ENCODE measurements around the gene BABAM2.

Gene BABAM2

DNA sequence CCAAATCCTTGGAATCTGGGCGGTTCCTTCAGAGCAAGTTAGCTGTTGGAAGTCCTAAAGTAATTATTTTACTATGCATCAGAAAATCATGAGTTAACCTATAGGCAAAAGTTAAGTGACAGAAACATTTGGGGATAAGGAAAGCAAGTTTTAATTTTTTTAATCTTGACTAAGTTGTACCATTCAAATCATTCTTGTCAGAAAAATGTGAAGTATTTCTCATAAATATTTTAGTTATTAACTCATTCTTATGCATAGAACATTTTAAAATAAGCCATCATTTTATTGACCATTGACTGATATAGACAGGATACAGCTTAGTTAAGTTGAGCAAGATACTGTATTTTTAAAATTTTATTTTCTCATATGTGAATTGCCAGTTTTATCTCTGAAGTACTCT lies 403.9 kb downstream of the BABAM2 start:
- DNase-seq = no peak

DNA sequence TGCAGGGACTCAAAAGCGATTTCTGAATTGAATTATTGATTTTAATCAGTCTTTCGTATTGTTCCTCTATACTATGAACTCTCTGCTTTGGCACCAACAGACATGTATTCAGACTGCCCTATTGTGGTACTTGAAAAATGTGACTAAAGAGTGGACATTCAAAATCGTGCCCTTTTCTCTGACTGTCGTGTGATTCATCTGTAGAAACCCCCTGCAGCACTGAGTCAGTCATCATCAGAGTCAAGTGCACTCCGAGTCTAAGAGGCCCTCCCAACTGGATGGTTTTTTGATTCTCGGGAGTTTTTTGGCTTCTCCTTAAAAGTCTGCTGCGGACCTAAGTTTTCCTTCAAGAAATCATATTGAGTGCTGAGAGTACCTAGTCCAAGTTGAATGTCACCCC lies 405.7 kb downstream of the BABAM2 start:
- no peak for DNase-seq

DNA sequence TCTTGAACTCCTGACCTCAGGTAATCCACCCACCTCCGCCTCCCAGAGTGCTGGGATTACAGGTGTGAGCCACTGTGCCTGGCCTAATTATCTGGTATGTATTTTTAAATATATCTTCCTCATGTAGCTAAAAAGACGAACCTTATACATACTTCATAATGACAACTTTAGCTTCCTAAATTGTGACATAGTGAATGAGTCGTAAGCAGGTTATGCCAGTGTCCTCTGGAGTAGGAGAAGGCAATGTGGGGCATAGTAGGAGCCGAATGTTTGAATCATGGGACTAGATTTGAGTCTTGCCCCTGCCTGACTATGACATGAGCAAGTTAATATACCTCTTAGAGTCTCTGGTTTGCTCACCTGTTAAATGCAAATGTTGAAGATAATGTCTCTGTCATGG lies 406.4 kb downstream of the BABAM2 start:
- DNase-seq = no peak

DNA sequence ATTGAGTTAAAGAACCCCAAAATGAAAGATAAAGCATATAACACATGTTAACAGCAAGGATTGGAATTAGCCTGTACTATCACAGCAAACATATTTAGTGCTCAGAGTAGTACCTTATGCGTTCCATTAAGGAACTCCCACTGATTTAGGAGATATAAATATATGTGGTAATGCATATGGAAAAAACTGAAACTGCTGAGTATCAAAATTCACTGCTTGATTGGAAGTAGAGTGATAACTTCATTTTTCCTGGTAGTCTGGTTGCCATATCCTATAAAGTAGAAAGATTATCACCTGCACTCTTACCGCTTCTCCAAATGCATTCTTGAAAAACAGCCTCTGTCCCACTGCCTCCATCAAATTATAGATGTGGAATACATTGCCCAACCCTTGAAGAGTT lies 407.0 kb downstream of the BABAM2 start:
- DNase-seq = no peak

DNA sequence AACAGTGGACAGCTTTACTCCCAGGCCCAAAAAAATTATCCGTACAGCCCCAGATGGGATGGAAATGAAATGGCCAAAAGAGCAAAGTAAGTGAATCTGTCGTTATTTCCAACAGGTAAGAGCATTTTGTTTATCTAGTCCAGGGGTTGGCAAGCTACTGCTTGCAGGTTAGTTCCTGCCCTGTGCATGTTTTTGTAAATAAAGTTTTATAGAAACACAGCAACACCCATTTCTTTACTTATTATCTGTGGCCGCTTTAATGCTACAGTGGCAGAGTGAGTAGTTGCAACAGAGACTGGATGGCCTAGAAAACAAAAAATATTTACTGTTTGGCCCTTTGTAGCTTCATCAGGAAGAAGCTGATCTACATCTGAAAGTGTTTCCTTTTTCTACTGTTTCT lies 407.9 kb downstream of the BABAM2 start:
- no peak for DNase-seq

DNA sequence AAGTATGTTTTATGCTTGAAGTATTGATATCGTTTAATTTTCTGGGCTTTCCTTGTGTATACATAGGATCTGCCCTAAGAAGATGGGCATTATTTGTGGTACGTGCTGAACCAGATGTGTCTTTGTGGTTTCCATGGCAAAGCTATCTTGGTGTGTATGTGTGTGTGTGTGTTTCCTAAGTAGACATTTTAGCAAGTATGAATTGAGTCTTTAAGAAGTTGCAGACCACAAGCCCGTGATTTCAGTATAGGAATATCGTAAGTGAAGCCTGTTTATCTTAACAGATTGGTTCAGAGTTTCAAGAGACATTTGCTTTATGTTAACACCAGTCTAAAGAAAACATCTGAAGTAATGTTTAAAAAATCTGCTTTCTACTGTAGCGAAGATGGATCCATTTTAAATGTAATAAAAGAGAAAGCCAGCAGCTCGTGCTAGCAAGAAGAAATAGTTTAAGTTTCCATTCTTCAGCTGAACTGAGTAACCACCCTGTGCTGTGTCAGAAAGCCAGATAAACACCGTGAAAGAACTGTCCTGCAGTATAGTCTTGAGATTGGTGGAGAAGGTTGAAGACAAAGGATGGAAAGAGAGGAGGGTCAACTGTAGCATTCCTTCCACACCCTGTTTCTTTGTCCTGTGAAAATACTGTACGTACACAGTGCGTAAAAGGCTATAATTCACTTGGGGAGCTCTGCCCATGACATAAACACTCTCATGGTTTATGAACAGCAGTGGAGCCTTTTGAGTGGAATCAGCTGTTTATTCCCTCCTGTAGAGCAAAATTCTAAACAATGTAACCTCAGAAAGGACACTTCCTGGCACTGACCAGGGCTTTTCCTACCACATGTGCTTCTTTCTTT lies 410.2 kb downstream of the BABAM2 start:
- no peak for DNase-seq

DNA sequence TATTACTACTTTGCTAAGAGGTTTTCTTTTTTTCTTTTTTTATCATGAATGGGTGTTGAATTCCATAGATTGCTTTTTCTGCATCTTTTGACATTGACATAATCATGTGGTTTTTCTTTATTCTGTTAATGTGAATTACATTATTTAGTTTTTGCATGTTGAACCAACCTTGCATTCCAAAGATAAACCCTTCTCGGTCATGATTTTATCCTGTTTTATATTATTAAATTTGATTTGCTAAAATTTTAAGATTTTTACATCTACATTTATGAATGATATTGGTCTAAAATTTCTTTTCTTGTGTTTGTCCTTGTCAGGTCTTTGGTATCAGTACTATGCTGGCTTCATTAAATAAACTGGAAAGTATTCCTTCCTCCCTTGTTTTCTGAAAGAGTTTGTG lies 414.7 kb downstream of the BABAM2 start:
- DNase-seq = no peak

DNA sequence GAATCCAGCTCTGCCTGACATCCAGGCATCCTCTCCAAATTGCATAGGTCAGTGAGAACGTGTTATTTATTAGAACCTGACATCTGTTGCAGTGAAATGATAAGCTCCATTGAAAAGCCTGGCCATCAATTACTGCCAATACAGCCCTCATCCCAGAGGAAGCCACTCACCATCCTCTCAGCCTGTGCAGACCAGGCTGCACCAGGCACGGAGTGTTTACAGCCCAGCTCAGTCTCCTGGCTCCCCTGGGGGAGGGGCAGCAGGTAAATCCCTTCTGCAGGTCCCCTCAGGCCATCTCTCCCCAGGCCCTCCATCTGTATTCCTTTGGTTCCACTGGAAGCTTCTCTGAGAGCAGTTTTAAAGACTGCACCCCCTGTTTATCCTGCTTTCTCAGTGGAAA lies 419.6 kb downstream of the BABAM2 start:
- no peak for DNase-seq

DNA sequence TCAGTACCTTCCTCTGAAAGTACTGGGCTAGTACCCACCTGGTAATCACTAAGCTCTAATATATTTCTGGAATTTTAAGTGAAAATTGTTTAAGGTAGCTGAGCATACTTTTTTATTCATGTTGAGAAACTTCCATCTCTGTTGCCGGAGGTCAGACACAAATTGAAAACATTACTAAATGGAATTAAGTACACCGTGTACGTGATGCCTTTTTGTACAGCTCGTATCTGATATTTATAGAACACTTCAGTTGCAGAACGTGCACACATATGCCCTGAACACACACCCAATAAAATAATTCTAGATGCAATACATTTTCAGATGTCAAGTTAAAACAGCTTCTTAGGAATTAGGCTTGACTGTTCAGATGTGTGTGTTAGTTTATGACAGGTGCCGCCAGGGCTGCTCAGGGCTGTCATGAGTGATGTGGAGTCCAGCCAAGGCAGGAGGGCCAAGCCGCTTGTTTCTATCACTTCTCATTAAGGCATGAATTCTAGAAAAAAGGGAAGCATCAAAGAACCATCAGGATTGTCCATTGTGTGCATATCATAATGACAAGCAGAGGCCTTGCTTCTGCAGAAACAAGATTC lies 421.2 kb downstream of the BABAM2 start:
- DNase-seq = no peak

DNA sequence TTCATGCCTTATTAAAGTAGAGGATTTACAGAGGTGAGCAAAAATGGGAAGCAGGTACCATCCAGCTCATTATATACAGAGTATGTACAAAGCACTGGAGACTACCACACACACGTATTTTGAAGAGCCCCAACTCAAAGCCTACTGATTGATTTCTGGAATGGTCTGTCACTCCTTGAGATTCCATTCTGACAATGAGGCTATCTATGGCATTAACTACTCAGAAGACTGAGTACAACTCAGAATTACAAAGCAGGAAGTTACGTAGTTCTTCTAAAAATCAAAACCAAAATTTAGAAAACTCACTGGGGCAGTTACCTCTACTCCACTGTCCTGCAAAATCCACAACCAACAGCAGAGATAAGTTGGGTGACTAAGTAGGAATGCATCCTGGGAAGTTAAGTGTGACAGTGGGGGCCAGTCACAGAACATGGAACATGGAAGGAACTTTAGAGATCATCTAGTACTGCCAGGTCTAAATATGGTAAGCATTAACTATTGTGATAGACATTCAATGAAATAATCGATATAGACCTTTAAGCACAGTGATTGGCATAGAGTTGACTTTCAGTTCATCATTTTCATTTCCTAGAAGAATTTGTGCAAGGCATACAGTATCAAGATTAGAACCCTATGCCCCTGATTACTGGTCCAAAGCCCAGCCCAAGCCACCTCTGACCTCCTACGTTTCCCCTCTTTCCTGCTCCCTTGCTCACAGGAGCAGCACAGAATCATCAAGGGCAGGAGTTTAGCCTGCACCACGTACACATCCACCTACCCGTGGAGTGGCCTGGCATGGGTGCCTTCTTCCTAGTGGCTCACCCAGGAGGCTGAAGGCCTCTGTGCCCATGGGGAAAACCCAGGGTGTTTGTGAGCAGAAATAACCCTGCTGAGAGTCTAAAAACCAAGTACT lies 422.0 kb downstream of the BABAM2 start:
- no peak for DNase-seq

DNA sequence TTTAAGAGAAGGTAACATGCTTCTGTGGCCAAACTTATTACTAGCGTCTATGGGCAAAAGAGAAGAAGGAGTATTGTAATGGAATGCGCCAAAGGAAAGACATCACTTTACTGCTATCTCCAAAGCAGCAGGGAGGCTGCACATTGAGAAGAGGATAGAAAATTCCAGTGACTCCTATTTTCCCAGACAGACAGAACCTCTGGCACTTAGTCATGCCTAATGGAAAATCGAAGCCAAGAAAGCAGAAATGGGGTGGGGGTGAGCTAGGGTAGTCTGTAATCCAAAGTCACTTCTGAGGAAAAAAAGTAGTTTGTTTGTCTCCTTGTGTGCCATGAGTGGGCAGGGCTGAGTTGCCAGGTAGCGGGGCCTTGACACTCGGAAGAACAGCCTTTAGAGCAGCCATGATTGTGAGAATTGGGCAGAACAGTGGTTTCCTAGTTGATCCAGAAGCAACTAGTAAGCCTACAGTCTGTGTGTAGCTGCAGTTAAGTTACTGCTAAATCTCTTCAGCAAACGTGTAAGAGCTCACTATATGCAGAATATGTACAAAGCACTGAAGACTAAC lies 422.8 kb downstream of the BABAM2 start:
- no peak for DNase-seq

DNA sequence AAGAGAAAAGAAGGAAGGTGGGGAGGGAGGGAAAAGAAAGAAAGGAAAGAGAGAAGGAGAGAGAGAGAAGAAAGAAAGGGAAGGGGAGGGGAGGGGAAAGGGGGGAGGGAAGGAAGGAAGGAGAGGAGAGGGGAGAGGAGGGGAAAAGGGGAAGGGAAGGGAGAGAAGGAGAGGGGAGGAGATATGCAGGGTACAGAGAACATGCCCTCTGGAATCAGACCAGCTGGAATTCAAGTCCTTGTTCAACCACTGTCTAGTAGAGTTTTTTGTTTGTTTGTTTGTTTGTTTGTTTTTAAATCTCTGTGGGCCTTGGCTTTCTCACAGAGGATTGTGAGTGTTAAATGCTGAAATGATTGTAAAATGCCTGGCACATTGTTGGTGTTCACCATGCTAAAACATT lies 424.4 kb downstream of the BABAM2 start:
- no peak for DNase-seq

DNA sequence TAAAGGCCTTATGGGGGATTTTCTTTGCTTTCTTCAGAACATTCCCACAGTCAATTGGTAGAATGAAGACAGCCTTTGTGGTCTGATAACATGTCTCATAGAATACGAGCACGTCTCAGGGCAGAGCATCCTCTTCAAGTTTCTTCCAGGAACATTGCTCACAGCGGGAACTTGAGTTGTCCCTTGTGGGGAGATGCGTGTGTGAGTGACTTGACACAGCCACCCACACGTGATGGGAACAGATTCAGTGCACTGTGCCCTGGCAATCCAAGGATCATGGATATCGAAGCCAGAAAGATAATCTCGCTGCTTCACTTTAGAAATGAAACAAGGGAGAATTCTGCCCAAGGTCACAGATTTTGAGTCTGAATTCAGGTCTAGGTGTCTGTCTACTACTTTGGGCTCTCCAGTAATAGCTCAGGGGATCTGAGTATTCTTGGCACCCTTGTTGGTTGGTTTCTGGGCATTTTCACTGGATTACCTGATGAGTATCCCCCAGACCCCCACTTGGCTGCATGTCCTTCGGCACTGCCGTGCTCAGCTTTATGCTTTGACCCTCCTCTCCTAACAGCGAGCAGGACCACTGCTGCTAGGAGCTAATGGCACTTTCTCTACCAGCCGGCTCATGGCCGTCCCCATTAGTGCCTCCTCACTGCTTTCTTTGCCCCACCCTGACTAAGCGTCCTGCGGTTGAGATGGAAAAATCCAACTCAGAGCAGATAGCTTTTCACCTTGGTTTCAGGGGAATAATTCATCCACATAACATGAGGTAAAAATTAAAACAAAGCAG lies 426.2 kb downstream of the BABAM2 start:
- no peak for DNase-seq

DNA sequence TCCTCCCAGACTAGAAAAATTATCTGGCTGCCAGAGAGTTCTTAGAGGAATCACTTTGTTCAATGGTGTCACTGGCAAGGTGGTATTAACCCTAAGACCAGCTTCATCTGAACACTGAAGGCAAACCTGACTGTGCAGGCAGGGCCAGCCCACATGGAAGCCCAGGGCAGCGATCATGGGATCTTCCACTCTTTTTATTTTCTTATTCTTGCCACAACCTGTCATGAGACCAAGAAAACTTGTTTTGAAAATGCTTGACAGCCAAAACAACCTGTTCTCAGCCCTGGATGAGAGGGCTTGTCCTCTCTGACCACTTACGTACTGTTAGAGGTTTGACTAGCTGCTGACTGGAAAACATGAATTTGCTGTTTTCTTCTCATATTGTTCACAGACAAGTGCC lies 426.9 kb downstream of the BABAM2 start:
- DNase-seq = no peak

DNA sequence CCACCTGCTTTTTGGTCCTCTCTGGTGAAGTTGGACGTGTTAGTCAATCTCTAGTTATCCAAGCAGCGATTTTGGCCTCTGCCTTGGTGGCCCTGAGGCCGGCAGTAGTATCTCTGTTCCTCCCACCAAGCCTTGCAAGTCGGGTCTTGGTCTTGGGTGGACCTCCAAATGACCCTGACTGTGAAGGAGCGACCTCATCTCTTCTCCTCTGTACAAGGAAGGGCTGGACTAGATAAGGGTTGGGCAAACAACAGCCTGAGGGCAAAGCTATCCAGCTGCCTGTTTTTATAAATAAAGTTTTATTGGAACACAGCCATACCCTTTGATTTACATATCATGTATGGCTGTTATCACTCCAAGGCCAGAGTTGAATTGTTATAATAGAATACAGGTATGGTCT lies 427.5 kb downstream of the BABAM2 start:
- no peak for DNase-seq

DNA sequence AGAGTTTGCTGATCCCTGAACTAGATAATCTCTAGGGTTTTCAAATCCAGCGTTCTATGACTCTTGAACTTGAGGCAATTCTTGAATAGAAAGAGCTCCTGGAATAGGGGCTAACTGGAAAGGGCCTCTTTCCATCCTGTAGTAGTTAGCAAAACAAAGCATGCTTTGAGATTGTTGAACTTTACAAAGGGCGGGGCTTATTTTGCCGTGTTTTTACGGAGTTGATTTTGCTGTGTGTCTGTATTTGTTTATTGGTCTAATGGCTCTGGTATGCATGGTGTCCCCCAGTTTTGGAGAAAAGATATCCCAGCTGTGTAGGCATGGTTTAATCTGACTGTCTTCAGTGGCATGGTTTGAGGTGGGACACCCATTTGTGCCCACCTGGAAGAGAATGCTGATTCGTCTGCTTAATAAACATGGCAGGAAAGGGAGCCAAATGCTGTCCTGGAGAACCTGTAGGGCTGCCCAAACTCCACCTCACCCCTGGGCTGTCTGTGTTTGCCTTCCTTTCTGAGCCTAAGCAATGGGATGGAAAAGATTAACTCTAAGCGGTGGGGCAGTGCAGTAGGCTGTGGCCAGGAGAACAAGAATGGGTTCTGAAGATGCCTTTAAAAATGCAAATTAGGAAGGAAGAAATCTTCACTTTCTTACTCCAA lies 428.1 kb downstream of the BABAM2 start:
- DNase-seq = no peak

DNA sequence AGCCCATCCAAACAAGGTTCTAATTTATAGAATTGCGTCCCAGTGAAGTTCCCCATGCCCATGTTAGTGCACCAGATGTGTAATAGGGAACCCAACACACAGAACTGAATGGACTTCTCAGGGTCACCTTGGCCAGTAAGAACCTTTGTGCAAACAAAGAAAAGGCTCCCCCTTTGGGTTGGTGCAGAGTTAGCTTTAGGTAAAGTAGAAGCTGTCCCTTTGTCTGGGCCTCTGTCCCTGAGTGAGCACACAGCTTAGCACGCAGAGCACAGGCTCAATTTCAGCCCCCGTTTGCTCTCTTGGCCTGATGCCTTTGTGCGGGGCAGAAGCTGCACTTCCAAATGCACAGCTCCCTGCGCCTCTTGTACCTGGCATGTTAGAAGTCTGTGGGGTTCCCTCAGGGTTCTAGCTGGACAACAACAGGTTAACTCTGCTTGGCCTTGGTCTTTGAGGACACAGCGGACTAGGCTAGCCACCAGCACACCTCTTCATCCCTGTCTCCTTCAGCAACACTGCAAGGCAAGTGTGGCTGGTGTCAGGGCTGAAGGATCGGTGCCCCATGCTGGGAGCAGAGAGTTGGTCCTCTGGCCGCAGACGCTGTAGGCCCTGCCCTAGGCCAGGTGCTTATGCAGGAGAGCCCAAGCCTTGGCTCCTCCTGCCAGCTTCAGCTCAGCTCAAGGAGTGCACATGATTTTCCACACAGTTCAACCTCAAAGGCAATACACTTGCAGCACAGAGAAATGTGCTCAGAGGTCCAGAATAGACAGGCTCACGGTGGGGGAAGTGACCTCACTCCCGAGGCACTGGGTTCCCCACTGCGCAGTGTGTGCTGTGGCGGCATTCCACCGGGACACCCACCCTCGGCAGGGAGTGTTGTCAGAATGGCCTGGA lies 428.8 kb downstream of the BABAM2 start:
- DNase-seq = no peak

DNA sequence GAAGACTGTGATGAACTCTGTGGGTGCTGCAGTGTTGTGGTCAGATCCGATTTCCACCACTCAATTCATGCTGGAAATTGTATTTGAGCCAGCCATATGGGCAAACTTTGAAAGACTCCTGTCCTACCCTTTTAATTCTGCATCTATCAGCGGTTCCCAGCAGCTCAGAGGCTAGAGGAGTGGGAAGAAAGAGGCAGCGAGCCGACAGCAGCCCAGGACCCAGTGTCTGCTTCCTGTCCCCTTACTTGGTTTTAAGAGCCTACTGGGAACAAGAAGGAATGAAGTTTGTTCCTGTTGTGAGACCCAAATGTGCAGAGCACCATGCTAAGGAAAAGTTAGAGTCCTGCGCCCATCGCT lies 429.5 kb downstream of the BABAM2 start:
- DNase-seq = no peak

DNA sequence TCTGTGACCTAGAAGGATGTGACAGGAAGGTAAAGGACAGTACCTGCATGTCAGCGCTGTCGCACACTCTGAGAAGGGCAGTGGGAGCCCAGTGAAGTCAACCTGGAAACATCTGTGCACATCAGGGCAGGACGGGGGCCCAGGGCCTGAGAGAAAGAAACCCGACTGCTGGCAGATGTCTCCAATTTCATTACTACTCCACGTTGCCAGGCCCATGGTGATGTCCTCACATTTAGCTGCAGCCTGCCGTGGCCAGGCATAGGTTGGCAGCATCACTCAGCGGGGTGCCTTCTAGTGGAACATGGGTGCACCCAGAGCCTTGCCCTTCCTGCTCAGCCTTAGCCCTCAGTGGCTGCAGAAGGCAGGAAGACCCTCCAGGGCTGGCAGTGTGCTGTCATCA lies 429.8 kb downstream of the BABAM2 start:
- DNase-seq = no peak

DNA sequence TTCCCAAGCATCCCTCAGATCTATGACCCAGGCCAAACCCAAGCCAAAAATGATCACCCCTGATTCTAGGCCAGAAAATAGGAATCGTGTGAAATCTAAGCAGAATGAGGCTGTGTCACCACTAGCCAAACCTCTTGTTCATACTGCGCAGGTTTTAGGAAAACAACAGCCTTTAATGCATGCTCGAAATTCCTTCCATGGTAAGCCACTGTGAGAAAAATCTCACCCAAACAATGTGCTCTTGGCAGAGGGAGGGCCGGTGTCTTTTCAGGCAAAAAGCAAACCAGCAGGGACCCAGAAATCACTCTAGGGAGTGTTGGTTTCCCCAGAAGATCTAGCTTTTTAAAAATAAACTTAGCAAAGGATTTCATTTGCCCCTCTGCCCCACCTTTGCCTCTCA lies 430.9 kb downstream of the BABAM2 start:
- DNase-seq = no peak

DNA sequence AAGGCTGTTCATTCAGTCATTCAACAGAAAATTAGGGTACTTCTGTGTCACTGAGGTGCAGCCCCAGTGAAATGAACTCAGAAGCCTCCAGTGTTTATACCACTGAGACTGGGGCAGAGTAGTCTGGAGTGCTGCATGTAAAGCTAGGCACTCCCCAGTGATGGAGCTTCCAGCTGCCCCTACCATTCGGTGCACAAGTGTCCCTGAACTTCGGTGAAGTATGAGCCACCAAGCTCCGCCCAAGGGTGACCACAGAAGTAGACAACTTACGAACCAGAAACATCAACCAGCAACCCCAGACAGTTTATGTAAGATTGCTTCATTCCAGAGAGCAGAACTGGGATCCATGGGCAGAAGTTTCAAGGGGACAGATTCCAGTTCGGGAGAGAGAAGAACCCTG lies 431.5 kb downstream of the BABAM2 start:
- DNase-seq = no peak
